Pulmonary artery endothelial cell (primary cell): Measurements from ENCODE around the gene FBXO42. TPM values are rescaled to one million over a fixed set of nuclear protein-coding genes. Genes with fewer than 3 reads are reported as not detected.

Experiments
- DNase-seq: peaks from one replicate; pipeline ENCODE4 v3.0.0-alpha.2; 2011; ENCODE audit warnings: low read depth, low spot score
- total RNA-seq: library from RNA; depleted of rRNA; stranded (reverse); fragments of >200 nt; gene quantifications from 2 replicates; pipeline ENCODE4 v1.2.3, GENCODE V29; 2014

Gene FBXO42
- total RNA-seq: 8.2 and 13.3 TPM in 2 replicates

DNA sequence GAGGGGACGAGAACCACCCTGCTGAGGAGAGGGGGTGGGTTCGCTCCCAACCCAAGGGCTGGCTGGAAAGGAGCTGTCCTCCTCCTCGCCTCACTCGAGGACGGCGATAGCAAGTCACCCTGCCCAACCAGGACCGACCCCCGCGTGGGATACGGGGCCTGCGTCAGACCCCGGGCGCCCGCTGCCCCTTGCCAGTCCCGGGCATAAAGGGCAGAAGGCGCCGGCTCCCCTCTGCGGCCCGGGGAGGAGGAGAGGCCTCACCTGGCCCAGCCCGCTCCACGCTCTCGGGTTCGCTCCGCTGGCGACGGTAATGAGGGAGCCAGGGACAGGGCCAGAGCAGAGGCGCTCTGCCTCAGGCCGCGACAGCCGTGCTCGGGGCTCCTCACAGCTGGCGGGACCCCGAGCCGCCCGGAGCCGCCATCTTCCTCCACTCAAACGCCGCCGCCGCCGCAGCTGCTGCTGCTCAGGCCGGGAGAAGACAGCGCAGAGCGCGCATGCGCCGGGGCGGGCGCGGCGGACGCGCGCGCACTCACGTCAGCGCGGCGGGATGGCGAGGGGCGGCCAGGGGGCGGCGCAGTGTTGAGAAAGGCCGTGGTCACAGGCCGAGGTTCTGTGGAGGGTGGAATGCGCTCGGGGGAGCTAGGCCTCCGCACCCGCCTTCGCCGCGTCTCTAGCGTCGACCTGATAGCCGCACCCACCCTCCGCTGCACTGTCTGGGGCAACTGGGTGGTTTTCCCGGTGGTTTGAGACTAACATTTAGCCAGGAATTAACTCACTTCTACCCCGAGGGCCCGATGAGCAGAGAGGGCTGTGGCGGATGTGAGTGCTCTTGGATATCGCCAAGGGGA, at the start of gene FBXO42:
TSS of gene FBXO42 (minus strand) at position 487 of the 848 bp plus-strand sequence. CDS start 37,062 bp downstream, outside the sequence.
- peak; percentile 51 for DNase-seq

DNA sequence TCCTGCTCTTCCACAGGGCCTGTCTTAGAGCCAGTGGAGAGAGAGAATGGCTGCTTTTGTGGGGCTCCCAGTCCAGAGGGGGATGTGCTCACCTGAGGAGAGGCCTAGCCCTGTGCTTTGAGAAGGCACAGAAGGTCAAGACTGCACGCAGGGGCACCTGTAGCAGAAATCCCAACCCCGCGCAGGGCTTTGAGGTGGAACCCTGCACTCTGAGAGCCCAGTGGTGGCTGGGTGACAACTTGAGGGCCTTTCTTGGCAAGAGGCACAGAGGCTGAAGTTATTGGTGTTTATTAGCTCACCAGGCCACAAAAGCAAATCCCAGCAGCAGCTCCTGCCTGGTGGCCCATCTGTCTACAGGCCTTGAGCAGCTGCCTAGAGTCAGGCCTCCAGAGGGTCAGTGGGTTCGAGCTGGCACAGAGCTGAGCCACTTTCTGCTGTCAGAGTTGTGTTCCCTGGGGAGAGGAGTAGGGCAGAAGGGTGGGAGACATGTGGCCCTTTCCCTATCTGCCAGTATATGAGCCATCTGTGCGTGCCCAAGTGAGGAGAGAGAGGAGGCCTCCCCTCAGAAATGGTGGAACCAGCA, 46.2 kb upstream of the FBXO42 start:
- no peak for DNase-seq

DNA sequence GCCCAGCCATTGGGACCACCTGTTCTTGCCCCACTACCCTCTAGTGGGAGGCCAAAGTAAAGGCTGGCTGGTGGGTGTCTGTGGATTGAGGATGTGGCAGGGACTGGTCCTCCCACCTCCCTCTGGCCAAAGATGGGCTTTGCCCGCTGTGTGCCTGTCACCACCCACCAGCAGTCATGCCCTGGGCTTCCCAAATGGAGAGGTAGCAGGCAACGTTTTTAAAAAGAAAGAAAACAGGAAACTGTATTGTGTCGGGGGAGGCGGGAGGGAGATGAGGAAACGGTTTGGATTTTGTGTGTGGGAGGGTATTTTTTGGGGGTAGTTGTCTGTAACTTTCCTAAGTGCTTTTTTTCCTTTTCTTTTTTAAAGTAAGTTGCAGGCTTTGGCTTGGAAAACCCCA, 44.8 kb upstream of the FBXO42 start:
- no peak for DNase-seq

DNA sequence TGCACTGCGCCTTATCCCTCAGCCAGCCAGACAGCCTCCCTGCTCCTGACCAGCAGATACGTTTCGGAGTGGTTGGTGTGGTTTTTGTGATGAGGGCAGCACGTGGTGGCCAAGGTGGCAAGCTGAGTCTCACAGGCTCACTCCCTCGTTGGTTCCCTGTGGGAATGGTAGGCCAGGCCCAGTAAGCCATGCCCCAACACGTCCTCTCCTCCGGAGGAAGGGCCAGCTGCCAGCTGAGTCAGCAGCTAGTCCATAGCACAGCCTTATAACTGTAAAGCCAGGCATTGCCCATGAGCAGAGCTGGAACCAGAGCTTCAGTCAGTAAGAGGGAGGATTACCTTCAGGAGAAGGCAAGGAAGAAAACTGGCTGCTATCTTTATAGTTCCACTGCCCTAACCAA, 44.3 kb upstream of the FBXO42 start:
- DNase-seq: peak; percentile 39

DNA sequence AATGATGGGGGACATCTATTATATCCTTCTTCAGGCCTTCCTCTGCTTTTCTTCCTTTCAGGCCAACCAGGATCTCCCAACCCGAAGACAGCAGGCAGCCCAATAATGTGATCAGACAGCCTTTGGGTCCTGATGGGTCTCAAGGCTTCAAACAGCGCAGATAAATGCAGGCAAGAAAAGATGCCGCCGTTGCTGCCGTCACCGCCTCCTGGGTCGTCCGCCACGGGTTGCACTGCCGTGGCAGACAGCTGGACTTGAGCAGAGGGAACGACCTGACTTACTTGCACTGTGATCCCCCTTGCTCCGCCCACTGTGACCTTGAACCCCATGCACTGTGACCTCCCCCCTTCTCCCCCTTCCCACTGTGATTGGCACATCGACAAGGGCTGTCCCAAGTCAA, 42.7 kb upstream of the FBXO42 start:
- DNase-seq: no peak

DNA sequence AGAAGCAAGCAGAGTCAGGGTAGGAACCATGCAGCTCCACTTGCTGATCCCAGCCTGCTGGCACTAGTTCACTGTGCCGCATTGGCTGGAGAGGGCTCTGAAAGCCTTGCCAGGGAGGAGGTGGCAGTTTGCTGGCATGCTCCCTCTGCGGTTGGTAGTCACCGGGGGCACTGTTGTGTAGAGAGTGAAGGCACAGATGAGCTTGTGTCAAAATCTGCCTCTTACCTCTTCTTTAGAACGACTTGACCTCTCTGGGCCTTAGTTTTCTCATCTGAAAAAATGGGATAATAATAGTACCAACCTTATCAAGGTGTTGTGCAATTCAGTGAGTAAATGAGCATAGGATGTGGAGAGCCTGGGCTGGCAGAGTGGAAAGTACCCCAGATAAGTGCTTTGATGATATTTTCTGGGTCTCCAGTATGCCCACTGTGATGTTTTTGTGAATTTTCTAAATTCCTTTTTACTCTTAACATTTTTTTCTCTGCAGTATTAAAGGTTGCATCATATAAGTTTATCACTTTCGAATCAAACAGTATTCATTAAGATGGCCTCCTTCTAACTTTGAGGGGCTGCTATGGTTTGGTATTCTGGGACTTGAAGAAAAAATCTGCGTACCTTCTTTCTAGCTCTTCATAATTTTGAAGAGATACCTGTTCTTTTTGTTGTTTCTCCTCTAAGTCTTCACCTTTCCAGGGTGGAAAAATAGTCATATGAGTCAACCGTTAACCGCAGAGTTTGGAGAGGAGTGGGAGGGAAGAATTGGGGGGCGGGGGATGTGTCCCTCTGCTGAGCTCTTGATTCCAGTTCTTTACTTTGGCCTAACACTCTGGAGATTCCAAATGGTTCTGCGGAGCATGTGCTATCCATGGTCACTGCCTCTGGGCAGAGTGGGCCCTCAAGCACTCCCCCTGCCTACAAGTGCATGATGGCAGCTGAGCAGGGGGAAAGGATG, 41.6 kb upstream of the FBXO42 start:
- no peak for DNase-seq

DNA sequence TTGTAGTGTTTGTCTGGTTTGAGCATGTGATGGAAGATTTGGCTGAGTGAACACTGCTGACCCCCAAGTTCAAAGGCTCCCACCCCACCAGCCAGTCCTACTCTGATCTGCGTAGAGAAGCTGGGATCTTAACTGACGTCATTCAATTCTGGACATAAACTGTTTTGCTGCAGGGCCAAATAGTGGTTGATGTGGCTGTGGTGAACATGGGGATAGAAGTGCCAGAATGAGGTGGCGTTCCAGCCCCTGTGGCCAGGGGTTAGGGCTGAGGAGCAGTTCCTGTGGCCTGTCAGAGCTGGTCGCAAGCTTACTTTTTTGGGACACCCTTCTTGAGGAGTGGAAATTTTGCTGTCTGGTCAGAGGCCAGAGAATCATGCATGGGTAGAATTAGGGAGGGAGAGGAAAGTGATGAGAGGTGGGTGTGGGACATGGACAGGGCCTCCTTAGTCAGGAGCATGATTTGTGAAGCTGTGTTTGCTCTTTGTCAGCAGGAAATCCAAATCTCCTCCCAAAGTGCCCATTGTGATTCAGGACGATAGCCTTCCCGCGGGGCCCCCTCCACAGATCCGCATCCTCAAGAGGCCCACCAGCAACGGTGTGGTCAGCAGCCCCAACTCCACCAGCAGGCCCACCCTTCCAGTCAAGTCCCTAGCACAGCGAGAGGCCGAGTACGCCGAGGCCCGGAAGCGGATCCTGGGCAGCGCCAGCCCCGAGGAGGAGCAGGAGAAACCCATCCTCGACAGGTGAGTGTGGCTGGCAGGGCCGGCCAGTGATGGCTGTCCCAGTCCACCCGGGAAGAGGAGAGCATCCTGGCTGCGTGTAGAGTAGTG, 40.7 kb upstream of the FBXO42 start:
- DNase-seq: no peak

DNA sequence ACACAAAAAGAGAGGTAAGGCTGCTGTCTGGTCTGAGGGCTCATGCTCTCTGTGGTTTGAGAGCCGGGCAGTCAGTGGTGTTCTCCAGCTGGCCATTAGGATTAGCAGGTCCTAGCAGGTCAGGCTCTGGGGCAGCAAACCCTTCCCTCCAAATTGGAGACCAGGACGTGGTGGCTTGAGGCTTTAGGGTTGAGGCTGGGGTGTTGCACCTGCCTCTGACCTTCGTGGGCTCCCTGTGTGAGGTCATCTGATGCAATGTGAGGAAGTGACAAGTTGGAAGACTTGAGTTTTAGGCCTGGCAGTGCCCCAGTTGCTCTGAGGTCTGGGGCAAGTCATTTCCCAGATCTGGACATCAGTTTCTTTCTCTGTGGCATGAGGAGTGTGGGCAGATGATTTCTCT, 39.1 kb upstream of the FBXO42 start:
- DNase-seq: no peak

DNA sequence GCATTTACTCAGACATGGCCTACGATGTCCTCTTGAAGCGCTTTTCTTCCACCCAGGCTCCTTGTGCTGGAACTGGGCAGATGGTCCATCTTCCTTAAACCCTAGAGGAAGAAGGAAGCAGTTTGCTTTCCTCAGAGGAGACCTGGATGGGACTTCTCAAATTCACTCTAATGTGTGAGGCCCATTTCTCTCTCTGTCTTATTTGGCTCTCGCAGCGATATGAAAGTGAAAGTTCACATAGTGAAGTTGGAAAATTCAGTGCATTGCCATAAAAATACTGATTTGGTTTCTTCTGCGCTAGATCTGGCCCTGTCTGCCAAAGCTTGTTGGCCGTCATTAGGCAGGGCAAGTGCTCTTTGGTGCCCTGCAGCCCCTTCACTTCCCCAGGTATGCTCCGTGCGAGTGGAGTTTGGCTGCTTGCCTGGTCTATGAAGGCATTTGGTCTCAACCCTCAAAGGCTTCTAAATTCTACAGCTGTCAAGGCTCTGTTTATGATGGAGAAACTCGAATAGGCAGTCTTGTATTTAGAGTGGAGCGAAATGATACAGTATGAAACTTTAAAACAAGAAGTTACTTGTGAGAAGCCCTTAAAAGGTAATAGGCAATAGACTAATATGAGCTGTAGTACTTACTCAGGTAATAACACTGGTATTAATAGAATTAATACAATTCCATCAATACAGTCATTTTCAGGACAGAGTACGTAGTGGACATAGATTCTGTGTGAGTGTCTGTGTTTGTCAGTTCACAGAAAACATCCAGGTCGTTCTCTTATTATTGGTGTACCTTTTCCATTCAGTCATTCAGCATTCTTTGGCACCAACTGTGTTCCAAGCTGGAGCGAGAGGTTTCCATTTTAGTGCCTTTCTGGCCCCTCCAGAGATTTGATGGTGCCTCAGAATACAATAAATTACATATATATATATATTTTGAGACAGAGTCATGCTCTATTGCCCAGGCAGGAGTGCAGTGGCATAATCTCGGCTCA, 35.2 kb upstream of the FBXO42 start:
- no peak for DNase-seq

DNA sequence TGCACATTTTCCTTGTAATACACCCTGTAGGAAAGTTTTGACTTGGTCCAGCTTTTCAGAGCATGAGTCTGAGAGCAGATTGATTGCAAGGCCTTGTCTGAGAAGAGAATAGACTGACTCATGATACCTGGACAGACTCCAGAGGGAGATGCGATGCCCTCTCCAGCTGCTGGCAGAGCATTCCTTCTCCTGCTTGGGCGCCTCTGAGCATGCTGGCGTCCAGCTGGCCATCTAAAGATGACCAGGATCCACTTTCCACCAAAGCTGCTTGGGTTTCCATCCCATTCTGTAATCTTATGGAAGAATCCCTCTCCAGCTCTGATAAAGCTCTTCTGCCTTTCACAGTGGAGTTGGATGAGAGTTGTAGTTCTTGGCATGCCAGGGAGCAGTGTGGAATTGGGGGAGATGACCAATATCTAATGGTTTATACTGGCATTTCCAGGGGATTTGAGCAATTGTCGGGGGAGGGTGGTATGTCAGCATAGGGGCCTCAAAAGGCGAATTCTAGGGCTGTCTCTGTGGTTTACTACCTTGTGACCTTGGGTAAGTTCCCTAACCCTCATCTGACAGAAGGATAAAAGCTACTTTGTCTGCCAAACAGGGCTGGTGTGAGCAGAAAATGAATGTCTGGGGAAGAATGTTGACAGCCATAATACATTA, 34.3 kb upstream of the FBXO42 start:
- DNase-seq: peak; percentile 43

DNA sequence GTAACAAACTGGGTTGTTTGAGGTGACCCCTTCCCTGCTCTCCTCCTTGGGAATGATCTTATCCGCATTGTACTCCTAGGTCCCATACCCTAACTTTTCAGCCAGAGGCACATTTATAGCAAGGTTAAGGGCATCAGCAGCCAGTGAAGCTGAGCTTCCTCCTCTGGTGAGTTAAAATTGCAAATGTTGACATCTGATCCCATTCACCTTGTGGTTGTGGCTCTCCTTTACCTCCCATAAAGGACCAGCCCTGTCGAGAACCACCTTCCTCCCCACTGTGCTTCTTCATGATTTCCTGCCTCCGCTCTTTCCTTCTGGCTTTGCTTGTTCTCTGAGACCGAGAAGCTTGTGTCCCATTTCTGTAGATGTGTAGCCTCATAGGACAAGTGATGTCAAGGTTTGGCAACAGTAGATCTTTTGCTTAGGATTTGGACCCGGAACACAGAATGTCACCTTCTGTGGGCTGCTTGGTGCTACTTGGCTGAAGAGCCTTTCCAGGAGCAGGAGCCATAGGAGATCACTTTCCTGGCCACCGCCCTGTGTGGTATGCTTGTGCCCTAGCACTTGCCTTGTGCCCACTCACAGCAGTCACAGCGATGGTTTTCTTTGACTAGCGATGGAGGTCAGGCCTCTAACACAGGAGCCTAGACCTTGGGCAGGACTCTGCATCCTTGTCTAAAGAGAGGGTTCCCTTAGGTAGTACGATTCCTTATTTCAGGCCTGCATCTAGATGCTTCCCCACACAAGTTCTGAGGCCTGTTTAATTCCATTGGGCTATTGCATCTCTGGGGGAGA, 33.6 kb upstream of the FBXO42 start:
- DNase-seq: no peak

DNA sequence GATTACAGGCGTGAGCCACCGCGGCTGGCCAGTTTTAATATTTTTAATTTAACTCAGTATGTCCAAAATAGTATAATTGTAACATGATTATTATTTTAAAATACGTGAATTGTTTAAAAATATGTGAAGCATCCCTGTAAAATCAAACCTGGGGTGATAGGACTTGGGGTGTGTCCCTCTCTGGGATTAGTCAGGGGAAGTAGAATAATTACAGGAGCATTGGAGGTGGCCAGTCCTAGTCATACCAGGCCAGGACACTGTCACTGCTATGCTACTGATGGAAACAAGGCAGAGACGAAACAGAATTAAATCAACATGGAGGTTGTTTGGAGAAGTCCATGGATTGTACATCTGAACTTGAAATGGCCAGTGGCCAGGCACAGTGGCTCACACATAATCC, 31.6 kb upstream of the FBXO42 start:
- DNase-seq: no peak

DNA sequence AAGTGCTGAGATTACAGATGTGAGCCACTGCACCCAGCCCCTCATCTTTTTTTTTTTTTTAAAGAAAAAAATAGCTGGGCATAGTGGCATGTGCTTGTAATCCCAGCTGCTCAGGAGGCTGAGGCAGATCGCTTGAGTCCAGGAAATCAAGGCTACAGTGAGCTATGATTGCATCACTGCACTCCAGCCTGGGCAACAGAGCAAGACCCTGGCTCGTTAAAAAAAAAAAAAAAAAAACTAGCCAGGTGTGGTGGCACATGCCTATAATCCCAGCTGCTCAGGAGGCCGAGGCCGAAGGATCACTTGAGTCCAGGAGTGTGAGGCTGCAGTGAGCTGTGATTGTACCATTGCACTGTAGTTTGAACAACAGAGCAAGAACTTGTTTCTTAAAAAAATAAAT, 28.6 kb upstream of the FBXO42 start:
- DNase-seq: no peak

DNA sequence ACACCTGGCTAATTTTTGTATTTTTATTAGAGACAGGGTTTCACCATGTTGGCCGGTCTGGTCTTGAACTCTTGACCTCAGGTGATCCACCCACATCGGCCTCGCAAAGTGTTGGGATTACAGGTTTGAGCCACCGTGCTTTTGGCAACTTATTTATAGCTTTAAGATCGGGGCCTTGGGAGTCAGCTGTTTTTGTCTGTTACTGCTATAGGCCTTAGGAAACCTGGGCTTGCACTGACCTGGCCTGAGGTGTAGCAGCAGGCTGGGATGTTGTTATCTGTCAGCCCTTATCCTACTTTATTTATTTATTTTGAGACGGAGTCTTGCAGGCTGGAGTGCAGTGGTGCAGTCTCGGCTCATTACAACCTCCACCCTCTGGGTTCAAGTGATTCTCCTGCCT, 26.2 kb upstream of the FBXO42 start:
- no peak for DNase-seq

DNA sequence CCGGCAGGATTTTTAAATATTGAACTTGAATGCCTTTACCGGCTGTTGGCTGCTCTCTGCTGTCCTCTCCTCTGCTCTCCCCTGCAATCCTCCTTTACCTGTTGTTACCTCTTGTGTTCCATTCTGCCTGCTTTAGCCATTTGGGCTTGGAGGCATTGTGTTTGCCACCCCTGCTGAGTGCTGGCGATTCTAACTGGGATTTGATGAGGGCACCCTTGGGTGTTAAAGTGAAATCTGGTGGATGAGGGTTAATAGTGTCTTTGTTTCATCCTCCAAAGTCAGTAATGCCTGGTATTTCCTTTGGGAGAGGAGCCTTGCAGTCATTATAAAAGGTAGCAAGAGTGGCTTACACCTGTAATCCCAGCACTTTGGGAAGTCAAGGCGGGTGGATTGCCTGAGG, 24.7 kb upstream of the FBXO42 start:
- no peak for DNase-seq

DNA sequence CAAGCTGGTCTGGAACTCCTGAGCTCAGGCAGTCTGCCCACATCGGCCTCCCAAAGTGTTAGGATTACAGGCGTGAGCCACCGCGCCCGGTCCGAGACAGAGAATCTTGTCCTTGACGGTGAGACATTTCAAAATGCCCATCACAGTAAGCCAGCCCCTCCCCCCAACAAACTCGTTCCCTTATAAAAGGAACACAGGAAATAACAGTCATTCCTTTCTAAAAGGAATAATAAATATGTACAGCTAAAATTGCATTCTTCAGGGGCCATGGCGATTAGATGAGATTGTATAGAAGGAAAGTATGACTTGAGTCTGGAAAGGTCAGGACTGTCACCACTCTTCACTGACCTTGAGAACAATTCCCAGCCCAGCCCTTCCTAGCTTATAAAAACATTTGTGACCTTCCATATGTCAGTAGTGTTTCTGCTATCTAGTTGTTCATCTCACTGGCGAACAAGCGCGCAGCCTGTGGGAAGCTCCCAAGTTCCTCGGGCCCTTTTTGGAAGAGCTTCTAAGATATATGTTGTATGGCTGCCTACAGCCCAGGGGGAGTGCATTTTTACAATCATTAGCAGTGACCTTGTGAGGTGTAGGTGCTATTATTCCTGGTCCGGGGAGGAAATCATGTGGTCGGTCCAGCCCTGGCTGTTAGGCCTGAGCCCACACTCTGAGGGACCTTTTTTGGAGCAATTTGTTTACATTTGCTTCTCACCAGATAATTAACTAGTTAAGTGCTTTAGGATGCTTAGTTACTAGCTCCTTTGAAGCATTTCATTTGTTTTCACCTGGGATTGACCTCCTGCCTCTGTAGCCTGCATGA, 23.5 kb upstream of the FBXO42 start:
- DNase-seq: peak; percentile 88

DNA sequence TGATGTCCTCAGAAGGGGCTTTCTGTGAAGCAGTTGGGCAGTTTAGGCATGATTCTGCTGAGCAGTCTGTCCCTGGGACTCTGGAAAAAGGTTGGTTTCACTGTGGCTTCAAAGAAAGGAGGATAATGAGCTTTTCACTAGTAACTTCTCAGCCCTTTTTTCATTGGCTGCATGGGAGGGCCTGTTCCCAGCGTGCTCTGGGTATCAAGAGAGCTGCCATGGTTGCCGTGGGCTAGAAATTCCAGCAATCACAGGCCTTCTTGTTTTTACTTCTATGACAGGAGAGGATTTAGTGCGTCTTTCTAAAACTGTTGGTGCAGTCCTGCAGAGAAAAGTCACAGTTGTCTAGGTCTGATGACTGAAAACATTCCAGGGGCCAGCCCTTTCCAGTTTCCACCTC, 22.0 kb upstream of the FBXO42 start:
- no peak for DNase-seq
